Spinal cord (tissue), 10 donors: ENCODE measurements around the gene STRADA. TPM values are rescaled to one million over a fixed set of nuclear protein-coding genes. Genes with fewer than 3 reads are reported as not detected.

Experiments
- DNase-seq, 6 donors: peaks; one replicate each; pipeline versions ENCODE4 v3.0.0 to v3.0.0-alpha.2; 2013 to 2015; ENCODE audit warnings: low spot score in 6 of 6, low read depth in 4 of 6
- H3K27ac ChIP-seq: one replicate; pipeline ENCODE4 v1.5.1; 2013; ENCODE audit warnings: low read depth, low read length, control low read depth
- H3K27me3 ChIP-seq: one replicate; pipeline ENCODE4 v1.6.1; 2013; ENCODE audit warnings: low read length; ENCODE audit not compliant: control insufficient read depth, insufficient read depth
- H3K36me3 ChIP-seq: one replicate; pipeline ENCODE4 v1.6.1; 2013; ENCODE audit warnings: low read length; ENCODE audit not compliant: control insufficient read depth, insufficient read depth
- H3K4me1 ChIP-seq: one replicate; pipeline ENCODE4 v1.6.1; 2013; ENCODE audit warnings: low read length; ENCODE audit not compliant: control insufficient read depth, insufficient read depth
- H3K4me3 ChIP-seq: one replicate; pipeline ENCODE4 v1.5.1; 2013; ENCODE audit warnings: low read depth, low read length, control low read depth
- H3K9me3 ChIP-seq: one replicate; pipeline ENCODE4 v1.6.1; 2013; ENCODE audit warnings: low read length; ENCODE audit not compliant: control insufficient read depth, insufficient read depth
- WGBS: methylation state at CpG from one replicate; pipeline ENCODE4 v1.1.5; 2013; ENCODE audit warnings: missing lambda C conversion rate; ENCODE audit not compliant: insufficient coverage; 5-methylcytosine and 5-hydroxymethylcytosine counted together
- long read RNA-seq, 4 donors: transcript quantifications; one replicate each; lab custom pipeline, GENCODE V29; 2026
- polyA plus RNA-seq, 2 donors: library from polyadenylated mRNA; unstranded; fragments of 120-200 nt; gene quantifications; one replicate each; pipeline ENCODE4 v1.2.1, GENCODE V29; 2013; ENCODE audit not compliant: insufficient read length in 2 of 2
- total RNA-seq, 2 donors: library from RNA; depleted of rRNA in 1 of 2; stranded (reverse); fragments of 120-200 nt in 1 of 2; fragments of >200 nt in 1 of 2; gene quantifications; one replicate each; pipeline versions ENCODE4 v1.2.3 to v1.2.4, GENCODE V29; 2013 to 2014
- donor health status: healthy.

STRADA gene
- total RNA-seq (10 to 100 TPM; 39.9 to 40.2 TPM), polyA plus RNA-seq (100 to 1,000 TPM in 1 of 2 donors, 10 to 100 TPM in 1; 73.2 to 108 TPM)
- long read RNA-seq, donor 1, transcript STRADA-222 (1 exons, 3,685 nt) = major isoform, 12 of 17 reads
- long read RNA-seq, donor 1, partial matches to known transcripts = 0 of 17 reads
- long read RNA-seq, donor 1, other reads (novel, unspliced or antisense) = 0 of 17 reads
- long read RNA-seq, donor 2, partial matches to known transcripts = 0 of 2 reads
- long read RNA-seq, donor 2, other reads (novel, unspliced or antisense) = 0 of 2 reads
- long read RNA-seq, donor 3, transcript STRADA-222 (1 exons, 3,685 nt) = major isoform, 8 of 10 reads
- long read RNA-seq, donor 3, partial matches to known transcripts = 0 of 10 reads
- long read RNA-seq, donor 3, other reads (novel, unspliced or antisense) = 0 of 10 reads
- long read RNA-seq, donor 4, transcript STRADA-222 (1 exons, 3,685 nt) = major isoform, 9 of 18 reads
- long read RNA-seq, donor 4, partial matches to known transcripts = 5 of 18 reads
- long read RNA-seq, donor 4, other reads (novel, unspliced or antisense) = 0 of 18 reads

GRCh38 chr17:63741408-63742173 lies at the start of gene STRADA:
Gene STRADA, minus strand, starts transcription at chr17:63741799. Its CDS starts 13,430 bp downstream, at chr17:63728369.
- H3K4me1 ChIP-seq = peaks cover 15% of the 10 kb centered on the region
- peak within 1 kb of the TSS; percentile 99 for H3K4me3 ChIP-seq
- H3K36me3 ChIP-seq = peaks cover 5% of the 10 kb centered on the region
- no peaks in the 10 kb centered on the region for H3K27me3 ChIP-seq
- H3K9me3 ChIP-seq = no peaks in the 10 kb centered on the region
- DNase-seq = peak; percentile 86 to 99 (median 96)
- WGBS = 0% methylated on average over 60 of the region's 61 CpGs
- H3K27ac ChIP-seq = peak within 1 kb of the TSS; percentile 91

GRCh38 chr17:63790057-63790456 lies 48.5 kb upstream of the STRADA start:
- 93% methylated on average over 3 of the region's 6 CpGs for WGBS
- no peak for DNase-seq
- no peaks in the 10 kb centered on the region for H3K4me1 ChIP-seq
- H3K4me3 ChIP-seq = no peak overlapping the region
- H3K27ac ChIP-seq = no peak overlapping the region
- H3K36me3 ChIP-seq = peaks cover 61% of the 10 kb centered on the region
- no peaks in the 10 kb centered on the region for H3K9me3 ChIP-seq
- no peaks in the 10 kb centered on the region for H3K27me3 ChIP-seq

GRCh38 chr17:63786971-63787711 lies 45.5 kb upstream of the STRADA start:
- H3K4me1 ChIP-seq = no peaks in the 10 kb centered on the region
- no peak for DNase-seq
- WGBS = 100% methylated on average over 7 of the region's 13 CpGs
- no peak overlapping the region for H3K4me3 ChIP-seq
- no peaks in the 10 kb centered on the region for H3K9me3 ChIP-seq
- H3K27me3 ChIP-seq = no peaks in the 10 kb centered on the region
- peaks cover 47% of the 10 kb centered on the region for H3K36me3 ChIP-seq
- no peak overlapping the region for H3K27ac ChIP-seq

- H3K4me1 ChIP-seq = no peaks in the 10 kb centered on the region
- WGBS = no CpG with 5 or more reads among the region's 1 CpG
- H3K27ac ChIP-seq = no peak overlapping the region
- no peak for DNase-seq
- no peaks in the 10 kb centered on the region for H3K27me3 ChIP-seq
- H3K9me3 ChIP-seq = no peaks in the 10 kb centered on the region
- no peak overlapping the region for H3K4me3 ChIP-seq
- peaks cover 45% of the 10 kb centered on the region for H3K36me3 ChIP-seq
Observed at GRCh38 chr17:63786117-63786516, 44.5 kb upstream of the STRADA start.

GRCh38 chr17:63785556-63785955 lies 44.0 kb upstream of the STRADA start:
- Histone ChIP-seq H3K4me1 (no peaks in the 10 kb centered on the region), H3K4me3 (no peak overlapping the region), H3K9me3 (no peaks in the 10 kb centered on the region), H3K27ac (no peak overlapping the region), H3K36me3 (peaks cover 42% of the 10 kb centered on the region), H3K27me3 (no peaks in the 10 kb centered on the region)
- no CpG with 5 or more reads among the region's 1 CpG for WGBS
- no peak for DNase-seq

- Histone ChIP-seq H3K4me3 (no peak overlapping the region), H3K4me1 (no peaks in the 10 kb centered on the region), H3K9me3 (no peaks in the 10 kb centered on the region), H3K36me3 (peaks cover 39% of the 10 kb centered on the region), H3K27ac (no peak overlapping the region), H3K27me3 (no peaks in the 10 kb centered on the region)
- no peak for DNase-seq
- whole genome bisulfite sequencing = no CpG with 5 or more reads among the region's 6 CpGs
Observed at GRCh38 chr17:63783522-63783921, 41.9 kb upstream of the STRADA start.

- Histone ChIP-seq H3K9me3 (no peaks in the 10 kb centered on the region), H3K27ac (no peak overlapping the region), H3K4me3 (no peak overlapping the region), H3K36me3 (peaks cover 29% of the 10 kb centered on the region), H3K27me3 (no peaks in the 10 kb centered on the region), H3K4me1 (no peaks in the 10 kb centered on the region)
- no peak for DNase-seq
- WGBS = 100% methylated on average over 1 of the region's 4 CpGs
Observed at GRCh38 chr17:63780928-63781327, 39.3 kb upstream of the STRADA start.

GRCh38 chr17:63780507-63780906 lies 38.9 kb upstream of the STRADA start:
- Histone ChIP-seq H3K36me3 (peaks cover 29% of the 10 kb centered on the region), H3K4me1 (no peaks in the 10 kb centered on the region), H3K4me3 (no peak overlapping the region), H3K9me3 (no peaks in the 10 kb centered on the region), H3K27ac (no peak overlapping the region), H3K27me3 (no peaks in the 10 kb centered on the region)
- WGBS = 80% methylated on average over 1 of the region's 1 CpG
- DNase-seq = no peak

GRCh38 chr17:63775420-63775819 lies 33.8 kb upstream of the STRADA start:
- Histone ChIP-seq H3K9me3 (no peaks in the 10 kb centered on the region), H3K27me3 (no peaks in the 10 kb centered on the region), H3K27ac (no peak overlapping the region), H3K4me1 (peaks cover 13% of the 10 kb centered on the region), H3K4me3 (peak overlapping the region; percentile 93), H3K36me3 (peaks cover 18% of the 10 kb centered on the region)
- no peak for DNase-seq
- 11% methylated on average over 6 of the region's 8 CpGs for WGBS
